GM19463 (cell line): ENCODE data around the gene BCAS1.

Experiments used
- ATAC-seq: cut with Tn5 transposase; IDR thresholded peaks from one replicate; pipeline ENCODE4 v1.9.1; 2021; ENCODE audit warnings: mild to moderate bottlenecking, moderate library complexity; ENCODE audit not compliant: unreplicated experiment

The BCAS1 gene, protein sequence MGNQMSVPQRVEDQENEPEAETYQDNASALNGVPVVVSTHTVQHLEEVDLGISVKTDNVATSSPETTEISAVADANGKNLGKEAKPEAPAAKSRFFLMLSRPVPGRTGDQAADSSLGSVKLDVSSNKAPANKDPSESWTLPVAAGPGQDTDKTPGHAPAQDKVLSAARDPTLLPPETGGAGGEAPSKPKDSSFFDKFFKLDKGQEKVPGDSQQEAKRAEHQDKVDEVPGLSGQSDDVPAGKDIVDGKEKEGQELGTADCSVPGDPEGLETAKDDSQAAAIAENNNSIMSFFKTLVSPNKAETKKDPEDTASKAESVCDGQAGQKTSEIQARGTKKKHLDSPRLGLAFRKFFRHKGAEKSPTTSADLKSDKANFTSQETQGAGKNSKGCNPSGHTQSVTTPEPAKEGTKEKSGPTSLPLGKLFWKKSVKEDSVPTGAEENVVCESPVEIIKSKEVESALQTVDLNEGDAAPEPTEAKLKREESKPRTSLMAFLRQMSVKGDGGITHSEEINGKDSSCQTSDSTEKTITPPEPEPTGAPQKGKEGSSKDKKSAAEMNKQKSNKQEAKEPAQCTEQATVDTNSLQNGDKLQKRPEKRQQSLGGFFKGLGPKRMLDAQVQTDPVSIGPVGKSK

DNA sequence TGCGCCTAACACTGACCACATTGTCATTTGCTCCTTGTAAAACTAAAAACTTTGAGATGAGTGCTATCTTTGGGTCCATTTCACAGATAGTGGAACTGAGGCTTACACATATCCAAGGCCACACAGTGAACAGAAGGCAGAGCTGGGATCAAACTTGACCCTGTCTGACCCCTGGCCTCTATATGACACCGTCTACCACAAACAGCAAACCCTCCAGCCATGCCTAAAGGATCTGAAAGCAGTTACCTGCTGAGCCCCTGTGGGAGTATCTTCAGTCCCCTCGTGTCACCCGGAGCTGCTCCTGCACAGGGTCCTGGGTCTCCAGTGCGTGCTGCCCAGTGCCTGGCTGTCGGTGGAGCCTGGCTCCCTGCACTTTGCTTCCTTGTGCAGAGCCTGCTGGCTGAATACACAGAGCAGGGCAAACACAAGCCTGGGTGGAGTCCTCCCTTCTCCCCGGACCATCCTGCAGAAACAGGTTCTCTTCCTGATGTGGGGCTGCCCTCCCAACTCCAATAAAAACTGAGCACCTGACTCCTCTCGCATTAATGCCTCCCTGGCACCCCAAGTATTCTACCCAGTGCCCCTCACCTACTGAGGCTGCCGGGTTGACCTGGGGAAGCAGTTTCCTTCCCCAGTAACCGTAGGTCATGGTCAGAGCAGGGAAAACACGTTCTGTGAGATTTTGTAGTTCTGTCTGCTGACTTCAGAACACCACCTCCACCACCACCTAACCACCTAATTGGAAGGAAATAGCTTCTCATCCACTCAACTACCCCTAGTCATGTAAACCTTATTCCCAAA is at the start of gene BCAS1:
Gene BCAS1, minus strand, starts transcription at position 408 of the 801 bp plus-strand sequence. CDS start 11,876 bp downstream, outside the sequence.
- no peak for ATAC-seq

DNA sequence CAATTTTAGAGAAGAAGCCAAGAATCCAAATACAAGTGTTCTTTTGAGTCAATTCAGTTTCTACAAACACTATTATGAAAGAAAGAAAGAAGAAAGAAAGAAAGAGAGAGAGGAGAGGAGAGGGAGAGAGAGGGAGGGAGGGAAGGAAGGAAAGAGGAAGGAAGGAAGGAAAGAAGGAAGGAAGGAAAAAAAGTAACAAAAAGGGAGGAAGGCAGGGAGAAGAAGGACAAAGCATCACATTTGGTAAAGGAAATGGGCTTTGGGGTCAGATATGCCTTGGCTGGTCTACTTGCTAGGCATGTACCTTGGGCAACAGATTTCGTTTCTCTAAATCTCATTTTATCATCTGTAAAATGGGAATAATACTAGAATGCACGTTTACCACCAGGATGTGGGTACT is 49.4 kb upstream of the BCAS1 start:
- no peak for ATAC-seq

DNA sequence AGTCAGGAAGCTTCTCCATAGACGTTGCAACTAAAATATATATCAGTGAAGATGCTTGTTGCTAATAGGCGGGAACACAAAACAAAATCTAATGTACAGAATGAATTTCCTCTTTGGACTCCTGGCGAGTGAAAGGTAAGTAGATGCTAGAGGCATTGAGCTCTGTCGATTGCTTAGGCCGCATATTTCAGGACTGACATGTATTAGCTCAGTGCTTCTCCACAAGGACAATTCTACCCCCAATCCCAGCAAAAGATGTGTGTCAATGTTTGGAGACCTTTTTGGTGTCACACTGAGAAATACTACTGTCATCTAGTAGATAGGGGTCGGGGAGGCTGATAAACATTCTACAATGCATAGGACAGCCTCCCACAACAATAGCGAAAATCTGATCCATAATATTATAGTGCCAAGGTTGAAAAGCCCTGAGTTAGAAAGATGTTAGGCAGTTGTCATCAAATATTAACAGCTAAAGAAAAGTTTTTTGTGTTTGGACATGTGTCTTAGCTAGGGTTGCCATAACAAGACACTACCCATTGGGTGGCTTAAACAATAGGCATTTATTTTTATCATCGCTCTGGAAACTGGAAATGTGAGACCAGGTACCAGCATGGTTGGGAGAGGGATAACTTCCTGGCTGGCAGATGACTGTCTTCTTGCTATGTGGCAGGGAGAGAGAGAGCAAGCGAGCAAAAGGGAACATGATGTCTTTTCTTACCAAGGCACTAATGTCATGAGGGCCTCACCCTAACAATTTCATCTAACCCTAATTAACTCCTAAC is 48.0 kb upstream of the BCAS1 start:
- no peak for ATAC-seq

DNA sequence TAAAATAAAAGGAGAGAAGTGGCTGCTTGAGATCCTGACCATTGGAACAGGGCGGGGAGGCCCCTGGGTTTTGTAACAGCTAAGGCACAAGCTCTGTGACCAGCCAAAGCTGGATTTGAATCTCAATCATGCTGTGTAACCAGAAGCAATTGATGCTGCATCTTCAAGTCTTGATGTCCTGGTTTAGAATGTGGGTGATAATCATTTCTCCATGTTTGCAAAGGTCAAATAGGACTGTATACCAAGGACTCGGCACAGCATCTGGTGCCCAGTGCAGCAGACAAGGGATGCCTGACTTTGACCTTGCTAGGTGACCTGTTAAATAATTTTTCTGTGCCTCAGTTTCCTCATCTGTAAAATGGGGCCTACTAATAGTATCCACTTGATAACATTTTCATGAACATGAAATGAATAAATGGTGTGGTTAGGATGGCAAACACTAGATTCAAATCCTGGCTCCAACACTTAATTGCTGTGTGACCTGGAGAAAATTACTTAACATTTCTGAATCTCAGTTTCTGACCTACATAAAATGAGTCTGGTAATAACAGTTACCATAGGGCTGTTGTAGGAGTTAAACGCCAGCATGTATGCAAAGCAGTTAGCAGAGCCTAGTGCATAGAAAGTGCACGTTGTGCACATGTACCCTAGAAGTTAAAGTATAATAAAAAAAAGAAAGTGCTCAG is 46.3 kb upstream of the BCAS1 start:
- ATAC-seq: no peak

DNA sequence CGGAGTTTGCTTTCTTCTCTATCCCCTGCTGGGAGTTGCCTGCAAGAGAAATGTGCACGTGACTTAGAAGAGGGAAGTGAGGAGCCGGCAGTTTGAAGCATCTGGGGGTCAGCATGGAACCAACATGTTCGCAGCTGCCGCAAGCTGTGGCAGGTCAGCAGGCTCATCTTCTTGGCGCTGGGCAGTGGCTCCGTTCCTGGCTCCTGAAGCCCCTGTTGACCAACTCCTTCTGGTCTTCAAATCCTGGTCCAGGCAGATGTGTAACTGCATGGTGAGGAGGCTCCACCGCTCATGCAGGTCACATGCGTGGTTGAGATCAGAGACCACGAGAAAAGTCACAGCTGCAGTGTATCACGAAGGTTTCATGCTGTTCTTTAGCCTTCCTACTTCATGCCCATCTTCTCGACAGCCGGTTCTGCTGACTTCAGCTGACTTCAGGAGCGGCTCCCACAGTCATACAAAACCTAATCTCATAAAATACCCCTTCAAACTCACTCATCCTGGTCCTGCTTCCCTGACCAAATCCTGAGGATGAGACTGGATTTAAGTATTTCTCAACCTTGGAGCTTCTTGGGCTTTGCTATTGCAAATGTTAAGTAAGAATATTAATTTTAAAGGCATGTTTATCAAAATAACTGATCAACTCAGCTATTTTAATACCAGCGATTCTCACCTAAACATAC is 44.9 kb upstream of the BCAS1 start:
- no peak for ATAC-seq

DNA sequence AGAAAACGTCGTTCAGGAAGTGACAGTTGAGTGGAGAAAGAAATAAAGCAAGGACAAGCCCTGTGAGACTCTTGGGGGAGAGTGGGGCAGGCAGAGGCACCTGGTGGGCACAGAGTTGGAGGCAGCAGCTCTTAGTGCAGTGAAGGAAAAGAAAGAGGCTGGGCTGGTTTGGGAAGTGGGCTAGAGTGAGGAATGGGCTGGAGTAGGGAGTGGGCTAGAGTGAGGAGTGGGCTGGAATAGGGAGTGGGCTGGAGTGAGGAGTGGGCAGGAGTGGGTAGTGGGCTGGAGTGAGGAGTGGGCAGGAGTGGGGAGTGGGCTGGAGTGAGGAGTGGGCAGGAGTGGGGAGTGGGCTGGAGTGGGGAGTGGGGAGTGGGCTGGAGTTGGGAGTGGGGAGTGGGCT is 43.7 kb upstream of the BCAS1 start:
- ATAC-seq: no peak

DNA sequence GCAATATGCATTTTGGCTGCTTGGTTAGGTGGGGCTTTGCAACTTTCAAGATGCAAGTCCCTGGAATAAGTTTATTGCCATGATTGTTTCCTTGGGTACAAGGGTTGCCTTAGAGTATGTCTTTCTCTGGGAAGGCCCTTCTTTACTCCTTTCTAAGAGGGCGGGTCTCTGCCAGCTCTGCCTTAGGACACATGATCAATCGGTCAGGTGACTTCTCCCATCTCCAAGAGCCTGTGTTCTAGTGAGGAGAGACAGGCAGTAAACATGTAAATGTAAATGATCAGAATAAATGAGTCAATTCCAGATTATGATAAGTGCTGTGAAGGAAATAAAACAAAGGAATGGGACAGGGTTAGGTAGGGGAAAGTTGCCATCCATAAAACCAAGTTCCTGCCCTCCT is 43.2 kb upstream of the BCAS1 start:
- ATAC-seq: no peak

DNA sequence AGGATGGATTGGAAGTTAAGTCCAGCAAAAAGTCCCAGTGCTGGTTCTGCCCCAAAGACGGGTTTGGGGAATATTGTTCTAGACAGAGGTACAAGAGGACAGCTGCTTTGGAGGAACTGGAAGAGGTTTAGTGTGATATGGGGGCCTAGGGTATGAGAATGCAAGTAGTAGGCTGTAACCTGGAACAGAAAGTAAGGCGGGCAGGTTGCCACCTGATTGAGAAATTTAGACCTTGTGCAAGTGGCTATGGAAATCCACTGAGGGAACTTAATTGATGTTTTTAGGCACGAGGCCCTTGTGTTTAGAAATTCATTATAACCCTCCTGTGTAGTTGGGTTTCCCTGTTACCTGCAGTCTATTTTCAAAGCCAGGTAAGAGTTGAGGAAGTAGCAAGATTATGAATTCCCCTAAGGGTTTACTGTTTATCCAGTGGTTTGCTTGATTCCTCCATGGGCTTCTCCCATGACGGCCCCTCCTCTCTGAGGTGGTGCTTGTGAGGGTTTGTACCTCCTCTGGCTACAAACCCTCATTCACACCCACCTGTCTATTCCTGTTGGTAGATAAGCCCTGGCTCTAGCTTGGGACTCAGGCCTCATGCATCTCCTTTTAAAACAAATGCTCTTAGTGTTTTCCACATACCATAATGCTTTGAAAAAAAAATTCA is 42.0 kb upstream of the BCAS1 start:
- ATAC-seq: no peak

DNA sequence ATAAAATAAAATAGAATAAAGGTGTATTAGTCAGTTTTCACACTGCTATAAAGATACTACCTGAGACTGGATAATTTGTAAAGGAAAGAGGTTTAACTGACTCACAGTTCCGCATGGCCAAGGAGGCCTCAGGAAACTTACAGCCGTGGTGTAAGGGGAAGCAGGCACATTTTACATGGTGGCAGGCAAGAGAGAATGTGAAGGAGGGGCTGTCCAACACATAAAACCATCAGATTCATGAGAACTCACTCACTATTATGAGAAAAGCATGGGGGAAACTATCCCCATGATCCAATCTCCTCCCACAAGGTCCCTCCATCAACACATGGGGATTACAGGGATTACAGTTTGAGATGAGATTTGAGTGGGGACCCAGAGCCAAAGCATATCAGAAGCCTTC is 41.1 kb upstream of the BCAS1 start:
- ATAC-seq: no peak

DNA sequence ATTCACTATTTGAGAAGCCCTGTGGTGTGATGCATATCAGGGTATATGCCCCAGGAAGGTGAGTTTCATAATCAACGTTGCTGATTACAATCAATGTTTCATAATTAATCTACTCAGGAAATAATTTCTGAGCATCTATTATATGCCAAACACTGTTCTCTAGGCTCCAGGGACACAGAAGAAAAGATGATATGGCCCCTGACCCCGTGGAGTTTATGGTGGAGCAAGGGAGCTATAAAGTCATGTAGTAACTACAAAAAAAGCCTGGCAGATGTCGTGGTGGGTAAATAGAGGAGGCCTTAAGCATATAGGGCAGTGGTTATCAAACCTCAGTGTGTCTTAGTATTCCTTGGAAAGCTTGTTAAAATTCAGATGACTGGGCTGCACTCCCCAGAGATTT is 40.1 kb upstream of the BCAS1 start:
- no peak for ATAC-seq

DNA sequence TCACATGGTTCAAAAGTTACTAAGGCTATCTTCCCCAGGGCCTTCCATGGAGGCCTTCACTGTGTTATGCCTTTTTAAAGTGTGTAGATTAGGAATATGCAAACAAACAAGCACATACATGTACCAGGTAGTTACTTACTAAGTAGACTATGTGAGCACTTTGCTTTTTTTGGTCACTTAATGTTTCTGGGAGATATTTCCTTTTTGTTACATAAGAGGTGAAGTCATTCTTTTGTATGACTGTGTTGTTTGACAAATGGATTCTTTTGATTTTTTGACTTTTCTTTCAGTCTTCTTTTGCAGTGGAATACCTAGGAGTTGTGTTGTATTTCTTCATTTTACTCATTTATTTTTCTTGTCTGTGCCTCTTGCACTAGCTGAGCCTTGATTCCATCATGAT is 39.6 kb upstream of the BCAS1 start:
- no peak for ATAC-seq

DNA sequence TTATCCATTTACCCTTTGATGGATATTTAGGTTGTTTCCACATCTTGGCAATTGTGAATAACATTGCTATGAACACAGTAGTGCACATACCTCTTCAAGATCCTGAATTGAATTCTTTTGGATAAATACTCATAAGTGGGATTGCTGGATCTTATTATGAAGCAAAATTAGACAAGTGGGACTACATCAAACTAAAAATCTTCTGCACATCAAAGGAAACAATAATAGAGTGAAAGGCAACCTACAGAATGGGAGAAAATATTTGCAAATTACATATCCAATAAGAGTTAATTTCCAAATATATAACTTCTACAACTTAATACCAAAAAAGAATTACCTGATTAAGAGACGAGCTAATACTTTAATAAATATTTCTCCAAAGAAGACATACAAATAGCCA is 38.4 kb upstream of the BCAS1 start:
- no peak for ATAC-seq

DNA sequence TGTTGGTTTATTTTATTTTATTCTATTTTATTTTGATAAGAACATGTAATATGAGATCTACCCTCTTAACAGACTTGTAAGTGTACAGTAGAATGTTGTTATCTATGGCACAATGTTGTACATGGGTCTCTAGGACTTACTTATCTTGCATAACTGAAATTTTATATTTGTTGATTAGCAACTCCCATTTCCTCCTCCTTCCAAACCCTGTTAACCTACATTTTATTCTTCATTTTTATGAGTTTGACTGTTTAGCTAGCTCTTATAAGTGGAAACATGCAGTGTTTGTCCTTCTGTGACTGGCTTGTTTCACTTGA is 37.9 kb upstream of the BCAS1 start:
- ATAC-seq: no peak

DNA sequence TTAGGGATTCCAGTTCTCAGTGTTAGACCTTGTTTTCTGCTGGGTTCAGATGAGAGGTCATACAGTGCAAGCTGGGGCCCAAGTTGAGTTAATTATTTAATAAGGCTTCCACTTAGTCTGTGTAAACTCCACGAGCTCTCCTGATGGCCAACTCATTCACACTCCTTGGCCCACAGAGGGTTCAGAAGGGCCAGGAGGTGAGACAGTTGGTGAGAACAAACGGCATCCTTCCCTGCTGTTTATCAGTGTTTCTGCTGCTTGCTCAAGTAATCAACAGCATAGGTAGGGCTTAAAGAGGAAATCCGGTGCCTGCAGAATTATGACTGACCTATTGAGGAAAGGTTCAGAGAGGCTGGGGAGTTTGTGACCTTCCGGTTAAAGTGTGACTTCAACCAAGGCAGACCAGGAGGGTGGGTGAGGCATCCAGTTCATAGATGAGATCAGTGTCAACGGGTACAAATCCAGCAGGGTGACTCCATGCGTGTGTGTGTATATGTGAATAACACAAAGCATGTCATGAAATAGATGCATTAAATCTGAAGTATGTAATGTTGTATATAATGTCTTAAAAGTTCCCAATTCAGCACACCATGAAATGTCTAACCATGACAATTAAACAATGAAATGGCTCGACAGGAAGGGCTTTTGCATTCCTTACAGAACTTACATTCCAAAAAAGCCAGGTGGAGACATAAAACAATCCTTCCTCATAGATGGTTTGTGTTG is 37.4 kb upstream of the BCAS1 start:
- ATAC-seq: no peak

DNA sequence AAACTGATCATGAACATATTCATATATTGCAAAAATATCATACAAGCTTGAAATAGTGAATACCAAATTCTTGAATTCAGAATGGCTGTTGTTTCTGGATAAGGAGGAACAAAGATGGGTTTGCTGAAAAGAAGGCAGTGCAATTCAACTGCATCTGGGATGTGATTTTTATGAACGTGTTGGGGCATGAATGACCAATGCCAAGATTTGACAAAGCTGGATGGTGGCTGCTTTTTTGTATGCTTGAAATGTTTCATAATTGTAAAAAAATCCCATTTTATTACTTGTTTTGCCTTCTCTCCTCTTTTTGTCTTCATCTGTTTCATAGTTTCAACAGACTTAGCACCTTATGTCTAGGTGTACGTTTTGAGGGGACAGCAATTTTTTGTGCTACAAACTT is 36.8 kb upstream of the BCAS1 start:
- no peak for ATAC-seq

DNA sequence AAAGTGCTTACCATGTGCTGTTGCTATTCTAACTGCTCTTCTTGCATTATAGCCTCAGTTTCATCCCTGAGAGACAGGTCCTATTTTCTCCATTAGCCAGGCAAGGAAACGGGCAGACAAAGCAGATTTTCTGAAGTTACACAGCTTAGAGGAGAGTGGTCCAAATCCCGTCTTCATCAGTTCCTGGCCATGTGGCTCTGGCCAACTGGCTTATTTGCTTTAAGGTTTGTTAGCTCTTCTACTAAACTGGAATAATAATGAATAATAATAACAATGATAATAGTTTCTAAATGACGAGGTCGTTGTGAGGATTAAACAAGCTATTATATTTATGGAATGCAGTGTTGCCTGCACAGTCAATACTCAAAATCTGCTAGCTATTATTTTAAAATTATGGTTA is 35.8 kb upstream of the BCAS1 start:
- no peak for ATAC-seq

DNA sequence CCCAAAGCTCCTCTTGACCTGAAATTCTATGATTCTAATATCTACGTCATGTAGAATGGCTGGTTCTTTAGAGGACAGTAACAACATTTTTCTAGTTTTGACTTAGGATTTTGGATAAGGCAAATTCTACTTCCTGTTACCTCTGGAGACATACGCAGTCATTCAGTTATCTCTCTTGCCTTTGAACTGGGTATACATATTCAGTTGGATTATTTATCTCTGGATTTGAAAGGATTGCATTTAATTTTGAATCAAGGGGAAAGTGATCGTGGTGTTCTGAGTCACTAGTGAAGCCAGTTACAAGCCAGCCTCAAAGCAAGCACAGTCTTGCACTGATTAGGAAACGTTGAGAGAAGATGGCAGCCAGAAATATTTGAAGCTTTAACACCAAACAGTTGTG is 35.3 kb upstream of the BCAS1 start:
- ATAC-seq: no peak

DNA sequence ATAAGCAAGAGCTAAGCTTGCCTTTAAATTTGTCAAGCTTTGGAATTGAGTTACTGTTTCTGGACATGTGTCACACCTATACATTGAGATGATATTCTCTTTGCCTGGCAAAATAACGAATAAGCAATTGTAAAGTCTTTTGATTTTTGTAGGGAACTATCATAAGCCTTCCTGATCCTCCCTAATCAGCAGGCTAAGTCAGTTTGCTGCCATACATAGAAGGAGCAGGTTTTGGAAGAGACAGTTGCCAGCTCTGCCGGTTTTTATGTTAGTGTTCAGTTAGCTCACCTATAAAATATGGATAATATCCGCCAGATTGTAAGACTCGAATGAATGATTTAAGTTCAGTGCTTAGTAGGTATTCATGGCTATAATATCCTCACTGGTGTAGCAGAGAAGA is 34.4 kb upstream of the BCAS1 start:
- ATAC-seq: no peak
